GM12874 (cell line): Measurements from ENCODE around the gene ART3.

Experiments used
- CTCF ChIP-seq: IDR thresholded peaks from 2 replicates; pipeline ENCODE4 v1.5.1; 2011; ENCODE audit warnings: low read depth, mild to moderate bottlenecking, control low read depth, low read length, moderate library complexity; ENCODE audit not compliant: insufficient read depth

ART3 gene

GRCh38 chr4:76156635-76157034, 82.1 kb downstream of the ART3 start:
- TF ChIP-seq CTCF, result no peak

GRCh38 chr4:76160355-76160754, 85.8 kb downstream of the ART3 start:
- TF ChIP-seq CTCF, result no peak
